K562 (cell line): ENCODE measurements around the gene PRTFDC1. TPM values are rescaled to one million over a fixed set of nuclear protein-coding genes. Genes with fewer than 3 reads are reported as not detected.
A peak's percentile ranks its signal among the peaks of the same experiment; 100 is the strongest.

Experiments used
- ELF2 ChIP-seq: fragments of 250-450 bp; sonication (Bioruptor Pico); IDR thresholded peaks from 2 replicates; pipeline ENCODE4 v1.5.0; 2021; ENCODE audit warnings: mild to moderate bottlenecking
- FOXA3 ChIP-seq, 2 experiments: fragments of 450-650 bp in 1 of 2; sonication (generic) in 1 of 2; formaldehyde crosslinking; IDR thresholded peaks in 1 of 2; conservative IDR thresholded peaks in 1 of 2; 2 replicates each; pipeline versions ENCODE4 v1.4.0 to v1.8.0; 2020 to 2022; ENCODE audit warnings: mild to moderate bottlenecking in 2 of 2, missing genetic modification reagents in 1 of 2
- GATA2 ChIP-seq: sonication (generic); formaldehyde crosslinking; IDR thresholded peaks from 2 replicates; pipeline ENCODE4 v1.4.0; 2020; ENCODE audit warnings: mild to moderate bottlenecking, missing genetic modification reagents
- HCFC1 ChIP-seq: IDR thresholded peaks from 2 replicates; pipeline ENCODE4 v1.6.1; 2012; ENCODE audit warnings: low read depth, low read length, improper control_type of control experiment
- NCOA4 ChIP-seq: fragments of 450-650 bp; IDR thresholded peaks from 2 replicates; pipeline ENCODE4 v1.6.1; 2018; ENCODE audit warnings: mild to moderate bottlenecking; ENCODE audit not compliant: partially characterized antibody
- NRF1 ChIP-seq, 2 experiments: fragments of 450-650 bp; IDR thresholded peaks in 1 of 2; conservative IDR thresholded peaks in 1 of 2; 2 replicates each; pipeline ENCODE4 v1.6.1; 2014; ENCODE audit warnings: mild to moderate bottlenecking in 2 of 2
- NUFIP1 ChIP-seq: fragments of 450-650 bp; IDR thresholded peaks from 2 replicates; pipeline ENCODE4 v1.6.1; 2018; ENCODE audit not compliant: partially characterized antibody
- PYGO2 ChIP-seq: fragments of 450-650 bp; IDR thresholded peaks from 2 replicates; pipeline ENCODE4 v1.6.1; 2016; ENCODE audit warnings: mild to moderate bottlenecking, missing genetic modification characterization, moderate library complexity, missing compliant biosample characterization
- RBM25 ChIP-seq: fragments of 200-400 bp; formaldehyde crosslinking; IDR thresholded peaks from 2 replicates; pipeline ENCODE4 v1.6.1; 2018; ENCODE audit warnings: low read length, low read depth, moderate library complexity; ENCODE audit not compliant: severe bottlenecking
- STAT5B ChIP-seq: fragments of 250-450 bp; sonication (Bioruptor Pico); IDR thresholded peaks from 2 replicates; pipeline ENCODE4 v1.8.0; 2021; ENCODE audit warnings: mild to moderate bottlenecking, inconsistent platforms
- ZNF3 ChIP-seq: fragments of 250-450 bp; sonication (Bioruptor Pico); IDR thresholded peaks from 2 replicates; pipeline ENCODE4 v1.5.0; 2021; ENCODE audit warnings: mild to moderate bottlenecking, moderate library complexity
- ZNF551 ChIP-seq: fragments of 250-450 bp; sonication (Bioruptor Pico); IDR thresholded peaks from 2 replicates; pipeline ENCODE4 v1.5.0; 2021; ENCODE audit warnings: mild to moderate bottlenecking, moderate library complexity
- polyA plus RNA-seq, 8 experiments: library from polyadenylated mRNA; depleted of rRNA in 4 of 8; stranded (reverse) in 5 of 8; unstranded in 3 of 8; fragments of >200 nt; fragmentation: Nextera tagmentation in 2 of 8; fragmentation: Illumina TruSeq in 1 of 8; extraction: Ambion mirVana in 2 of 8; extraction: Trizol in 1 of 8; gene quantifications; 2 replicates each; pipeline versions ENCODE4 v1.2.1 to v1.2.3, GENCODE V29; 2011 to 2014; ENCODE audit warnings: inconsistent platforms in 1 of 8, missing spikeins in 1 of 8
- total RNA-seq, 7 experiments: library from RNA; depleted of rRNA in 6 of 7; stranded (reverse); fragments of >200 nt in 6 of 7; fragmentation: Illumina TruSeq in 2 of 7; extraction: Trizol in 2 of 7; gene quantifications; 2 replicates each; pipeline versions ENCODE4 v1.2.1 to v1.2.3, GENCODE V29; 2011 to 2021; ENCODE audit warnings: low replicate concordance in 1 of 7
- TF ChIP-seq, protein P1 (sequence below): fragments of 250-450 bp; sonication (Bioruptor Pico); IDR thresholded peaks from 2 replicates; pipeline ENCODE4 v1.4.0; 2020; ENCODE audit warnings: mild to moderate bottlenecking, moderate library complexity, borderline replicate concordance
- TF ChIP-seq, protein P2 (sequence below): fragments of 250-450 bp; sonication (Bioruptor Pico); IDR thresholded peaks from 2 replicates; pipeline ENCODE4 v1.8.0; 2022; ENCODE audit warnings: moderate library complexity, mild to moderate bottlenecking, inconsistent platforms
- TF ChIP-seq, protein P3 (sequence below), 2 experiments: fragments of 450-650 bp in 1 of 2; sonication (generic) in 1 of 2; formaldehyde crosslinking; conservative IDR thresholded peaks; 2 replicates each; pipeline versions ENCODE4 v1.4.0 to v1.8.1; 2020 to 2022; ENCODE audit warnings: mild to moderate bottlenecking in 1 of 2, missing genetic modification reagents in 1 of 2
- TF ChIP-seq, protein P4 (sequence below): fragments of 250-450 bp; sonication (Bioruptor Pico); IDR thresholded peaks from 2 replicates; pipeline ENCODE4 v1.5.1; 2021; ENCODE audit warnings: mild to moderate bottlenecking

The PRTFDC1 gene
- total and polyA plus RNA-seq, 9 of the 15 experiments (the other 6 are each of a cell fraction or from before 2014, with no cell fraction given) = 7.0 to 27.6 (median 10.0) TPM

DNA sequence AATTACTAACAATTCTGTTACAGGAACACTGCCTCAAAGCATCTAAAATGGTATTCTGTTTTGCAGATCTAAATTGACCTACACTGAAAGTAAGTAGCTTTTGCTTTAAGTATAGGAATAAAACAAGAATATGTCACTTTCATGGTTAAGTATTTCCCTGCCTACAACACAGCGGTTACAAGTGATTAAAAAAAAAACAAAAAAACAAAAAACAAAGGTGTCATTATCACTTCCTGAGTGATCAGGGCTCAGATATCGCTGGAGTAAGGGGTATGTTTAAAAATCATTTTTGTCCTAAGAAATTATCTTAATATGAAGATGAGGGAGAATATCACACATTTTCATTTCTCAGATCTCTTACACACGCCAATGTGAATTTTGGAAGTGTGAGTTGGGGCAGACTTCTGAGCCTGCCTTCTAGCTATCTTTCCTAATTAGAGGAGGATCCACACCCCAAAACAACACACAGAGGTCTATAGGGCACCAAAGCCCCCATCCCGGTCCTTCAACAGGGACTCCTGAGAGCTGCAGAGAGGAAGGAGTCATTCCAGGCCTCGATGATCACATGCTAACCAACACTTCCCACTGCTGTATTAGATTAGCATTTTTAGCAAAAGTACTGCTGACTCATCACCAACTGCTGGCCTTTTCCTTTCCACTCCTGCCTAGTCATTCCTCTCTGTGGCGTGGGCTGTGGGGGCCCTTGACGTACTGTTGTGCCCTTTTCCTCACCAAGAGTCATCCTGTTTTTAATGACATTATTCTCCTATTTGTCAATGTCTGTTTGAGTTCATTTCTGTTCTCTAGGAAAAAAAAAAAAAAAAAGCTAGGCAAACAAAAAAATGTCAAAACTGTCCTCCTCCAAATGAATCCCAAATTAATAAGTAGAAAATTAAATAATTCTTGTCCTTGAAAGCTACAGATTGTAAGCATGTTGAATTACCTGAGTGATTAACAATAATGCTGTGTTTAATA, 31.2 kb downstream of the PRTFDC1 start (continued):
- TF ChIP-seq, protein P1, sequence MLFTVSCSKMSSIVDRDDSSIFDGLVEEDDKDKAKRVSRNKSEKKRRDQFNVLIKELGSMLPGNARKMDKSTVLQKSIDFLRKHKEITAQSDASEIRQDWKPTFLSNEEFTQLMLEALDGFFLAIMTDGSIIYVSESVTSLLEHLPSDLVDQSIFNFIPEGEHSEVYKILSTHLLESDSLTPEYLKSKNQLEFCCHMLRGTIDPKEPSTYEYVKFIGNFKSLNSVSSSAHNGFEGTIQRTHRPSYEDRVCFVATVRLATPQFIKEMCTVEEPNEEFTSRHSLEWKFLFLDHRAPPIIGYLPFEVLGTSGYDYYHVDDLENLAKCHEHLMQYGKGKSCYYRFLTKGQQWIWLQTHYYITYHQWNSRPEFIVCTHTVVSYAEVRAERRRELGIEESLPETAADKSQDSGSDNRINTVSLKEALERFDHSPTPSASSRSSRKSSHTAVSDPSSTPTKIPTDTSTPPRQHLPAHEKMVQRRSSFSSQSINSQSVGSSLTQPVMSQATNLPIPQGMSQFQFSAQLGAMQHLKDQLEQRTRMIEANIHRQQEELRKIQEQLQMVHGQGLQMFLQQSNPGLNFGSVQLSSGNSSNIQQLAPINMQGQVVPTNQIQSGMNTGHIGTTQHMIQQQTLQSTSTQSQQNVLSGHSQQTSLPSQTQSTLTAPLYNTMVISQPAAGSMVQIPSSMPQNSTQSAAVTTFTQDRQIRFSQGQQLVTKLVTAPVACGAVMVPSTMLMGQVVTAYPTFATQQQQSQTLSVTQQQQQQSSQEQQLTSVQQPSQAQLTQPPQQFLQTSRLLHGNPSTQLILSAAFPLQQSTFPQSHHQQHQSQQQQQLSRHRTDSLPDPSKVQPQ (CRISPR knock-in tag) = no peak
- TF ChIP-seq ZNF551 (CRISPR knock-in tag) (no peak), ZNF3 (CRISPR knock-in tag) (no peak), NUFIP1 (peak; percentile 7), PYGO2 (peak; percentile 43; the same call in 1 of the 2 replicates), NRF1 (conservative IDR thresholded peaks at IDR 0.05 in 1 of 2, IDR thresholded peaks at IDR 0.05 in 1 of 2) (no peak), ELF2 (CRISPR knock-in tag) (no peak), FOXA3 (CRISPR knock-in tag; conservative IDR thresholded peaks at IDR 0.05 in 1 of 2, IDR thresholded peaks at IDR 0.05 in 1 of 2) (no peak), STAT5B (CRISPR knock-in tag) (no peak), RBM25 (peak; percentile 5), GATA2 (CRISPR knock-in tag) (no peak), NCOA4 (no peak), HCFC1 (peak; percentile 24; the same call in 1 of the 2 replicates)
- TF ChIP-seq, protein P2, sequence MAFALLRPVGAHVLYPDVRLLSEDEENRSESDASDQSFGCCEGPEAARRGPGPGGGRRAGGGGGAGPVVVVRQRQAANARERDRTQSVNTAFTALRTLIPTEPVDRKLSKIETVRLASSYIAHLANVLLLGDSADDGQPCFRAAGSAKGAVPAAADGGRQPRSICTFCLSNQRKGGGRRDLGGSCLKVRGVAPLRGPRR (CRISPR knock-in tag) = no peak
- TF ChIP-seq, protein P3, sequence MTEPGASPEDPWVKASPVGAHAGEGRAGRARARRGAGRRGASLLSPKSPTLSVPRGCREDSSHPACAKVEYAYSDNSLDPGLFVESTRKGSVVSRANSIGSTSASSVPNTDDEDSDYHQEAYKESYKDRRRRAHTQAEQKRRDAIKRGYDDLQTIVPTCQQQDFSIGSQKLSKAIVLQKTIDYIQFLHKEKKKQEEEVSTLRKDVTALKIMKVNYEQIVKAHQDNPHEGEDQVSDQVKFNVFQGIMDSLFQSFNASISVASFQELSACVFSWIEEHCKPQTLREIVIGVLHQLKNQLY (CRISPR knock-in tag; conservative IDR thresholded peaks at IDR 0.05) = no peak
- TF ChIP-seq, protein P4, sequence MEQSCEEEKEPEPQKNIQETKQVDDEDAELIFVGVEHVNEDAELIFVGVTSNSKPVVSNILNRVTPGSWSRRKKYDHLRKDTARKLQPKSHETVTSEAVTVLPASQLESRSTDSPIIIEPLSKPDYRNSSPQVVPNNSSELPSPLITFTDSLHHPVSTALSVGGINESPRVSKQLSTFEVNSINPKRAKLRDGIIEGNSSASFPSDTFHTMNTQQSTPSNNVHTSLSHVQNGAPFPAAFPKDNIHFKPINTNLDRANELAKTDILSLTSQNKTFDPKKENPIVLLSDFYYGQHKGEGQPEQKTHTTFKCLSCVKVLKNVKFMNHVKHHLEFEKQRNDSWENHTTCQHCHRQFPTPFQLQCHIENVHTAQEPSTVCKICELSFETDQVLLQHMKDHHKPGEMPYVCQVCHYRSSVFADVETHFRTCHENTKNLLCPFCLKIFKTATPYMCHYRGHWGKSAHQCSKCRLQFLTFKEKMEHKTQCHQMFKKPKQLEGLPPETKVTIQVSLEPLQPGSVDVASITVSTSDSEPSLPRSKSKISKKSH (CRISPR knock-in tag) = no peak
